NOMO-1 treated with dmso at 0.1 percent for 144 hours (cell line): ENCODE measurements around the gene FAM110D.

Experiments
- DNase-seq: peaks from one replicate; lab custom pipeline; 2025; ENCODE audit not compliant: unreplicated experiment; lab: John Stamatoyannopoulos, UW

The FAM110D gene

DNA sequence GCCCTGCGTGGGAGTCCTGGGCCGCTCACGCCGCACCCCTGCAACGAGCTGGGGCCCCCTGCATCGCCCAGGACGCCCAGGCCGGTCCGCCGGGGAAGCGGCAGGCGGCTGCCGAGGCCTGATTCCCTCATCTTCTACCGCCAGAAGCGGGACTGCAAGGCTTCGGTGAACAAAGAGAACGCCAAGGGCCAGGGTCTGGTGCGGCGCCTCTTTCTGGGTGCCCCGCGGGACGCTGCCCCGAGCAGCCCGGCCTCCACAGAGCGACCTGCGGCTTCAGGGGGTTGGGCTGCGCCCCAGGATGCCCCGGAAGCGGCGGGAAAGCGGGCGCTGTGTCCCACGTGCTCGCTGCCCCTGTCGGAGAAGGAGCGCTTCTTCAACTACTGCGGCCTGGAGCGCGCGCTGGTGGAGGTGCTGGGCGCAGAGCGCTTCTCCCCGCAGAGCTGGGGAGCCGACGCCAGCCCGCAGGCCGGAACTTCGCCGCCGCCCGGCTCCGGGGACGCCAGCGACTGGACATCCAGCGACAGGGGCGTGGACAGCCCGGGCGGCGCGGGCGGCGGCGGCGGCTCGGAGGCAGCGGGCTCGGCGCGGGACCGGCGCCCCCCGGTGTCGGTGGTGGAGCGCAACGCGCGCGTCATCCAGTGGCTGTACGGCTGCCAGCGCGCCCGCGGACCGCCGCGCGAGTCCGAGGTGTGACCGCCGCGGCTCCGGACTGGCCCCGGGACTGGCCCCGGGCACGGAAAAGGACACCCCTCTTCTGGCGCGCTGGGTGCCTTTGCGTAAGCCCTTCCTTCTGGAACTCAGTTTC lies 2.7 kb downstream of the FAM110D start:
- DNase-seq: no peak

DNA sequence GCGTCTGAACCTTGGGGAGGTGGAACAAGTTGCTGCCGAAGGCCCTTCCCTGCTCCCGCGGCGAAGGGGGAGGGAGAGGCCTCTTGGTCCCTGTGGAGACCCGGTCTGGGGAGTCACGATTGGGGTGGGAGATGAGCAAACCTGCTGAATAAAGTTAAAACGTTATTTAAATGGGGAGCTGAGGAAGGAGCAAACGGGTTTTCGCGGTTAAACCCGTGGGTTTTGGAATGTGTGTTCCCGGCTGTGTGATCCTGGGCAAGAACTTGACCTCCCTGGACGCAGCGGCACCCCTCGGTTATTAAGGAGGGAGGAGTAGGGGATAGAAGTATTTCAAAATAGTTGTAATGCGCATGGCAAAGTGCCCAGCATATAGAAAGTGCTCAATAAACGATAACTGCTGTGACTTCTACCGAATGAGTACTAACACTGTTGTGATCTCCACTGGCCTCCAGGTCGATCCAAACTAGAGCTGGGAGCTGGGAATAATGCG lies 3.4 kb downstream of the FAM110D start:
- DNase-seq: no peak

- no peak for DNase-seq
Observed at GRCh38 chr1:26163684-26164035, 4.8 kb downstream of the FAM110D start.

DNA sequence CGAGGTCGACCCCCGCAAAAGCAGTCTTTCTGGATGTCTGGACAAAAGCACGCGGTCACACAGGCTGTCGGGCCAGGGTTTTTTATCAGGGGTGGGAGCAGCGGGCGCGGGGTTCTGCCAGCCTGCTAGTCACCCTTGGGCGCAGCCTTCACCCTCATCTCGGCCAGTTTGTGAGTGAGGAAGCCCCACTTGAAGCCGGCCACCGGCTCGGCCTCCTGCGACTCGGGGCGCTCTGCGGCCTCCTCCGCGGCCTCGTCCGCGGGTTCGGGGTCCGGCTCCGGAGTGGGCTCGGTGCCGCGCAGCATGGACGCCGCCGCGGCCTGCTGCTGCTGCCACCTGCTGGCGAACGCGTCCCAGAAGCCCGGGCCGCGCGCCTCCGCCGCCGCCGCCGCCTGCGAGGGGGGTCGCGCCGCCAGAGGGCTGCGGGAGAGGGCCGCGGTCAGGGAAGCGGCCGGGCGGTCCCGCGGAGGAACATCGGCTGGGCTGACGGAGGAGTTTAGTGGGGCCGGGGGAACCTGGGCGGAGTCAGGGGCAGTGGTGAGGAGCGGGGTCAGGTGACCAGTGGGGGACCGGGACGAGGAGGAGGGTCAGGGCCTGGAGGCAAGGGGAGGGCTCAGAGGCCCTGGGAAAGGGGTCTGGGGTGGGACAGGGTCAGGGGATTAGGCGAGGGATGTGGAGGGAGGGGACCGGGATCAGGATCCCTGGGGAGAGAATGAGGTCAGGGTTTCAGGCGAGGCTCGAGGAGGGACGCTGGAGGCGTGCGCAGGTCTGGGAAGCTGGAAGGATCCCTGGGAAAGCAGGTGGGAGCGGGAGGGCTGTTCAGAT lies 5.4 kb downstream of the FAM110D start:
- DNase-seq: no peak

DNA sequence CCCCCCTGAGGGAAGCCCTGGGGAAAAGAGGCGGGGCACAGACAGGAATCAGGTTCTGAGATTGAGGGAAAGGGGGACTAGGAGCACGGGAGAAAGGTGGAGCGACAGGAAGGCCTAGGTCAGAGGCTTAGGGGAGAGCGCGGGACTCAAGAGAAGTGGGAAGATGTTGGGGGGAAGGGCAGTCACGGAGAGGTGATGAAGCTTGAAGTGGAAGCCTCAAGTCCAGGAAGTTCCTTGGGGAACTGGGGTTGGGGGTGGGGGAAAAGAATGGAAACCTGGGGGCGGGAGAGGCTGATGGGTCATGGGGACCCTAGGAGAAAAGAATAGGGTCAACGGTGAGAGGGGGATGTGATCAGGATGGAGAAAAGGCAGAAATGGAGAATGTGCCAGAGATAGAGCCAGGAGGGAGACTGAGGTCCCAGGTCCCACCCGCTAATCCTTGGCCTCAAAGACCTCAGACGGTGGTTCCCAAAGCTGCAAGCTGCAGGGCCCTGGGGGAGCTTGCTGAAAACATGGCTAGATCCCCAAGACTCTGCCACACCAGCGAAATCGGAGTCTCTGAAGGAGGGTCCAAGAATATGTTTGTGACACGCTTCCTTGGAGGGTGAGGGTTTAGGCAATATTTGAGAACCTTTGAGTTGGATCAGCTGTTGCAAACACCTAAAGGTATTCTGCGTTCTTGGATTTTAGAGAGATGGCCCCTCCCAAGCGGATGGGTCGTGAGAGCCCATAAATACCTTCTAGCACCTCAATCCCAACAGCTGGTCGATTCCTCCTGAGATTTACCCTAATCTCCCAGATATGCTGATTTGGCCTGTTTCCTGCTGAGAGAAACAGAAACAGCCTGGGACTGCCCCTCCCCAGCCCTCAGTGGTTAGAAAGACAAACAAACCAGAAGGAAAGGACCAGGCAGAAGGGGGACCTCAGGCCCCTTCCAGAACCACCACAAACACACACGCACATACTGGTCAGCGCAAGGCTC lies 6.3 kb downstream of the FAM110D start:
- DNase-seq: no peak

DNA sequence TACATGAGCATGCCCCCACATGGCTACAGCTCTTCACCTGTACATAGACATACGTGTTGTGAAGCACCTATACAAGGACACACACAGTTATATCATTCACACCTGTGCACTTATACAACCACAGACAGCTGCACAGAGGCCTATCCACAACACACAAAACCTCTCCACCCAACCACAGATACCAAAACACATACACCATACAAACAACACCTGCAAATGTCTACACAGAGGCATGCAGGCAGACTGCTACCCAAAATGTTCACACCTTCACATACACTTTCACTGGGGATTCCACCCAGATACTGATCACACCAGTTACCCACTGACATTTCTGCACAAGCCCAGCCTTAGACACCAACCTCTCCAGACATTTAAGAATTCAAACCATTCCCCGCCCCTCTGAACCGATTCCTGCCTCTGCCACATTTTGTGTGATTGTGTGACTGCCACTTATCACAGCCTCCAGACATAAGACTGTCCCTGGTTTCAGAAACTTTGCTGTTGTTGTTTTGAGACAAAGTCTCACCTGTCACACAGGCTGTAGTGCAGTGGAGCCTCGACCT lies 7.9 kb downstream of the FAM110D start:
- no peak for DNase-seq

GRCh38 chr1:26168410-26169197 lies 9.7 kb downstream of the FAM110D start, which contains the start of gene C1orf232:
Gene C1orf232 (minus strand): TSS chr1:26168963. CDS start chr1:26168499, 464 bp downstream.
- no peak for DNase-seq

DNA sequence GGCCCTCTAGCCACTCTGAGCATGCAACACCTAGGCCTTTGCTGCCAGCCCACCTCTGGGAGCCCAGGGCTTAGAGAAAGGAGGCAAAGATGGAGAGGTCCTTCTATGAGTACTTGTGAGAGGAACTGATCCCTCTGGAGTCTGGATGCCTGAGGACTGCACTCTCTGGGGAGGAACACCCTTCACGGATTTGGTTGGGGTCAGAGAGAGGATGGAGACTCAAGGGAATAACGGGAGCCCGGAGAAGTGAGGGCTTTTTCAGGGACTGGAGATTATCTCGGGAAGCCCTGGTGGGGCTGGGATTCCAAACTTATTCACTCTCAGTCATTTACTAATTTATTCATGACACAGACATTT lies 10.3 kb downstream of the FAM110D start:
- DNase-seq: no peak

DNA sequence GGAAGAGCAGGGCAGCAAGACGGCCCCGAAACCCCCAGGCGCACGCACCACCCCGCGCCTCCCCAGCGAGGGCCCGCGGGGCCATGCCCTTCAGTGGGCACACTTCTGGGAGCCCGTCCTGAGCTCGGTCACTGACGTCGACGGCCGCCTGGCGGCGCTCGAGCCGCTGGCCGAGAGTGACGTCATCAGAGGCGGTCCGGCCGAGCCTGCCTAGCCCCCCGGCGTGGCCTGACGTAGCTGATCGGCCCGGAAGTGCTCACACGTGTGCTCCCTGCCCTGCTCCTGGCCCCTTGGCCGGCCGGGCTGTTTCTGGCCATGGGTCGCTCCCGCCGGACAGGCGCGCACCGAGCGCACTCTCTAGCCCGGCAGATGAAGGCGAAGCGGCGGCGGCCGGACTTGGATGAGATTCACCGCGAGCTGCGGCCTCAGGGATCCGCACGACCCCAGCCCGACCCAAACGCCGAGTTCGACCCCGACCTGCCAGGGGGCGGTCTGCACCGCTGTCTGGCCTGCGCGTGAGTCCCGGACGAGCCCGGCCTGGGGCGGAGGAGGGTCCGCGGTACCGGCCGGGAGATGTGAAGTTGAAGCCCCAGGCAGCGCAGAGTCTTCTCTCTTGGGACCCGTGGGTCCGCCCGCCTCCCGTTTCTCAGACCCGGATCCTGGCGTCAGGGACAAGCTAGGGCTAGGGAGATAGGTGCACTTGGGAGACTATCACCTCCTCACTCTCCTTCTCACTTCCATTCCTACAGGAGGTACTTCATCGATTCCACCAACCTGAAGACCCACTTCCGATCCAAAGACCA lies 11.0 kb downstream of the FAM110D start, which contains the start of gene ZNF593:
ZNF593 (plus strand) TSS at position 240 of the 803 bp plus-strand sequence; CDS start at position 316, 76 bp downstream.
- DNase-seq: peak; percentile 94

DNA sequence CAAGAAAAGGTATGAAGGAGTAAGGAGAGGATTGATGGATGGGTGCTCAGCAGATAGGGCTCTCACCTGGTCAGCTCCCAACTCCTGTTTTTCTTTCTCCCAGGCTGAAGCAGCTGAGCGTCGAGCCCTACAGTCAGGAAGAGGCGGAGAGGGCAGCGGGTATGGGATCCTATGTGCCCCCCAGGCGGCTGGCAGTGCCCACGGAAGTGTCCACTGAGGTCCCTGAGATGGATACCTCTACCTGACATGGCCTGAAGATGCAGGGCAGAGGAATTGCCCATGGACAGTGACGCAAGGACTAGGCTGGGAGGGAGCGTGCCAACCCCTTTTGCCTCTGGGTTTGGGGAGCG lies 11.6 kb downstream of the FAM110D start:
- DNase-seq: no peak

DNA sequence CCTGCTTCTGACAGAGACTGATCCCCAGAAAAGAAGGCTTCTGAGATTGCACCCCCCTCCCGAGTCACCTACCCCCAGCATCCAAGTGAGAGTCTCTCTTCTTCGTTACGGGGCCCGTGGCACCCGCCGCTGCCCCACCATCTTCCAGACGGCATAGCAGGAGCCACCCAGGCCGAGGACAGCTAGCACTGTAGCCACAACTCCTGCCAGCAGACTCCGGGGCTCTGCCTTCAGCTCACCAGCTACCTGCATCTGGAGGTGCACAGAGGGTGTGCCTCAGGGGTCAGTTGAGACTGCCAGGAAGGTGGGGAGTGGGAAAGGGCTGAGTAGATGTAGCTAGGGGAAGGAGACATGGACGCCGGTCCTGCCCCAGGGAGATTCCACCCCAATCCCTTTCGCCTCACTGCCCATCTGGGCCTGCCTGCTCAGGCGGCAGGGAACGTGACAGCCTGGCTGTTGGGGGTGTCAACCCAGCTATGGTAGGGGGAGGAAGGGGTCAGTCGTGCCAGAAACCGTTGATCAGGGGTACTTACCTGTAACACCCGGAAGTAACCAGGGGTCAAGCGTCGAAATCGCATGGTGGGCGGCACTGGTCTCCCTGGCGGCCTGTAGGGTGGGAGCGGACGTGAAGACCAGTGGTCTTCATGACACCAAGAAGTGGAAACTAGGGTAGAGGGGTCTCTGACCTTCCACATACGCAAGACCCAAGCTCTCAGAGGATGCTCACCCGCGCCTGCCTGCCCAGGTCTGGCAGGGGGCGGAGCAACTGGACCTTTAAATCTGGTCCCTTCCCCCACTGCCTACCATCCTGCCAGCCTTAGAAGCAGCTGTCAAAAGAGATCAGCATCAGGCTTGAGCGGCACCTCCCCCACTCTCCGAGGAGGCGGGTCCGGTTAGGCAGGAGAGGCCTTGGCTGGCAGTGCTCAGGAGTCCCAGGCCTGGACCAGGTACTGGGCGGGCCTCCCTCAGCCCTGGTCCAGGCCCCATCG lies 12.5 kb downstream of the FAM110D start, which contains the start of gene ZNF593OS:
ZNF593OS (minus strand) TSS at position 749 of the 989 bp plus-strand sequence; CDS start at position 578, 171 bp downstream.
- DNase-seq: no peak

DNA sequence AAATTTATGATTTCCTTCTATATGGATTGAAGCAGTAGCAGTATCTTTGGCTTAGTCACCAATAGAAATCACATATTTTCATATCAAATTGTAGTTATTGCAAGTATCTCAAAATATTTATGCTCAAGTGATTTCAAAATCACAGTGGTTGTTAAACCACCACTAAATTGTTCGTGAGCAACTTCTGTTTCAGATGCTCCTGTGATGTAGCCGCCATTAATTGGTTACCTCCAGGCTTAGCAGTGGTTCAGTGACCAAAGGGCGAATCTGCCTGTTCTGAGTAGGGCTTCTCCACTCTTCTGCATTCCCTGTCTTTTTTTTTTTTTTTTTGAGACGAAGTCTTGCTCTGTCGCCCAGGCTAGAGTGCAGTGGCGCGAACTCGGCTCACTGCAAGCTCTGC lies 16.5 kb downstream of the FAM110D start:
- no peak for DNase-seq

GRCh38 chr1:26177182-26177684 lies 18.4 kb downstream of the FAM110D start, which contains the start of gene CNKSR1:
Gene CNKSR1 (plus strand): TSS chr1:26177491. CDS start chr1:26177548, 57 bp downstream.
- DNase-seq: no peak

DNA sequence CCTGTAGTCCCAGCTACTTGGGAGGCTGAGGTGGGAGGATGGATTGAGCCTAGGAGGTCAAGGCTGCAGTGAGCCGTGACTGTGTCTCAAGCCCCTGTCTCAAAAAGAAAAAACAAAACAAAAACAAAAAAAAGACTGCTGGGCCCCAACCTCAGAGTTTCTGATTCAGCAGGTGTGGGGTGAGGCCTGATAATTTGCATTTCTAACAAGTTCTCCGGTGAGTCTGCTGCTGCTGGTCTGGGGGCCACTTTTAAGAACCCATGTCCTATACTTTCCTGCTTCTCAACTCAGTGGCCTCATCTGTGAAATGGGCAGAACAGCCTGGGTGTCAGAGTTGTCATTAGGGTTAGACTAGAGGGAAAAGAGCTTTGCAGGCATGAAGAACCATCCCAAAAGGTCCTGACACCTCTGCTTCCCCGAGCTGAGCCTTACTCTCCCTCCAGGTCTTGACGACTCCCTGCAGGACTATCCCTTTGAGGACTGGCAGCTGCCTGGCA lies 21.2 kb downstream of the FAM110D start:
- DNase-seq: no peak

DNA sequence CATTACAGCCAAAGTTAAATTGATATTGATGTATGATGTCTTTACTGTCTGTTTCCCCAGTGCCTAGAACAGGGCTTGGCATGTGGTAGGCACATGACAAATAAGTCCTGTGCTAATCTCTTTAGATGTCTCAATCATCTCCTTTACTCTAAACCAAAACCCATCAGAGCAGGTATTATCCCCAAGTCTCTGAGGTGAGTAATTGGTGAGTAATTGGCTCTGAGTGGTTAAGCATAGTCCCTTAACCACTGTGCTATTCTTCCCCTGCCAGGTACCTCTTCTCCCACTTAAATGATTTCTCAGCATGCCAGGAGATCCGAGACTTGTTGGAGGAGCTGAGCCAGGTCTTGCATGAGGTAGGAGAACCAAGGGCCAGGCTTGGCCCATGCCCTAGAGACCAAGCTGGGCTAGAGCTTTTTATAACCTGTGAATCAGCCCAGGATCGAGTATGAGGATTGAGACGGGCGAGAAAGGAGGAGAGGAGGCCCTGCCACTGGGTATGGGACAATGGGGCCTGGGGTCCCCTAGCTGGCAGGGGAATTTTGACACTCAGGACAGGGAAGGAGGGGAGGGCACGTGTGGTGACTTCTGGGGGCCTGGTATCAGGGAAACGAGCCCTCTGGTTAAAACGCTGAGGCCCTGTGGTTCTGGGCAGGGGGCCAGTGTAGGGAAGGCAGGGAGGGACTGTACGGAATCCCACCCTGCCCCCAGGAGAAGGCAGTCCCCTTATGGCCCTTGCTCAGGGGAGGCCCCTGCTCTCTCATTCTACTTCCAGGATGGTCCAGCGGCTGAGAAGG lies 22.9 kb downstream of the FAM110D start:
- no peak for DNase-seq

DNA sequence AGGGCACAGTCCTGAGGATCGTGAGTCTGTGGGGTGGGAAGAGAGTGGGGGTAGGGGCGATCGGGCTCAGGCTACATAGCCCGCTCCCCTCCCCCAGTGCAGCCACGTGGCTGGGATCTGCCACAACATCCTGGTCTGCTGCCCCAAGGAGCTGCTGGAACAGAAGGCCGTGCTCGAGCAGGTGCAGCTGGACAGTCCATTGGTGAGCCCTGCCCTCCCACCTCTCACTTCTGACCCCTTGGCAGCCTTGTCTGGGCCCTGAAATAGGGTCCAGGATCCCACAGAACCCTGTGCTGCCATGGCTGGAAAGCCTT lies 23.5 kb downstream of the FAM110D start:
- DNase-seq: no peak
